ENCODE results near the gene HTRA1. TPM values are rescaled to one million over a fixed set of nuclear protein-coding genes. Genes with fewer than 3 reads are reported as not detected.

Gene HTRA1
- total RNA-seq, 2 experiments from 2014 or later, result not detected

DNA sequence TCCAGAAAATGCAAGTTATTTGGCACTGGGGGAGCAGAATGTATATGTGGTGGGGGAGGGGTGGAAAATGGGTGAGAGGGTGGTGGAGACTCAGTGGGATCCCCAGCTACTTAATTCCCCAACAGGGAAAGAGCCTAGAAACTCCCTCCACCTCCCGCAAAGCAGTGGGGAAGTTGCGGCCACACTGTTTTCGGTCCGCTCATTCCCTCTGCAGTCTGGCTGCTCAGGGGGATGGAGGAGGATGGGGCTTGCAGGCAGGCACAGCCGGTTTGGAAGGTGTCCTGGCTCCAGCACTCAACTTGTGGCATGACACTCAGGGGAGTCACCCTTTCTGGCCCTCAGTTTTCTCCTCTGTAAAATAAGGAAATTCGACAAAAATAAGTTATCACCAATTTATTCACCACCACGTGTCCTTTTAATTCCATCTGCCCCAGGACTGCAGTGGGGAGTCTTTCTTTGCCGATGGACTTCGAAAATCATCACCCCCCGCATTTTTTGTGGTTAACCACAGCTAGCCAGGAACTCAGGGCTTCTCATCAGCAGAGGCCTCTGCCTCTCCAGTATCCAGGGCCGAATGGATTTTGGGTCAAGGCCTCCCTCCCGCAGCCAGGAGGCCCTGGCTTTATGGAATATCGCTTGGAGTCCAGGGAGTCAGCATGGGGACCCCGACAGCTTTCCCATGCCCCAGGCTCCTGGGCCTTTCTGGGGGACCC is 1.6 kb upstream of the HTRA1 start:
- Mint-ChIP-seq H3K4me3 (no peak overlapping the region), H3K27ac (no peak overlapping the region), H3K9me3 (no peaks in the 10 kb centered on the region), H3K4me1 (peaks cover 8% of the 10 kb centered on the region), H3K27me3 (peaks cover 56% of the 10 kb centered on the region), H3K36me3 (ENCODE audit: low read depth) (no peaks in the 10 kb centered on the region)
- CTCF ChIA-PET, result interaction anchor here (0.6 kb wide), 1 partner anchor 119 kb away, joined by 3 read pairs; no protein-coding TSS in a partner anchor
- POLR2A ChIA-PET, result no interaction called here
- no peak for DNase-seq

DNA sequence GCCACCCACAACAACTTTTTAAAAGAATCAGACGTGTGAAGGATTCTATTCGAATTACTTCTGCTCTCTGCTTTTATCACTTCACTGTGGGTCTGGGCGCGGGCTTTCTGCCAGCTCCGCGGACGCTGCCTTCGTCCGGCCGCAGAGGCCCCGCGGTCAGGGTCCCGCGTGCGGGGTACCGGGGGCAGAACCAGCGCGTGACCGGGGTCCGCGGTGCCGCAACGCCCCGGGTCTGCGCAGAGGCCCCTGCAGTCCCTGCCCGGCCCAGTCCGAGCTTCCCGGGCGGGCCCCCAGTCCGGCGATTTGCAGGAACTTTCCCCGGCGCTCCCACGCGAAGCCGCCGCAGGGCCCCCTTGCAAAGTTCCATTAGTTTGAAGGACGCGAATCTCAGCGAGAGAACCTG is 461 bp upstream of the HTRA1 start:
- Mint-ChIP-seq H3K9me3 (no peaks in the 10 kb centered on the region), H3K27me3 (peaks cover 65% of the 10 kb centered on the region)

GRCh38 chr10:122461729-122462532 is 578 bp downstream of the HTRA1 start:
- Mint-ChIP-seq H3K9me3 (no peaks in the 10 kb centered on the region), H3K4me3 (peak overlapping the region; percentile 53), H3K4me1 (peaks cover 8% of the 10 kb centered on the region), H3K27ac (no peak overlapping the region), H3K27me3 (peaks cover 67% of the 10 kb centered on the region), H3K36me3 (ENCODE audit: low read depth) (no peaks in the 10 kb centered on the region)
- no peak for DNase-seq
- ChIA-PET CTCF (no interaction called here), POLR2A (no interaction called here)

More for the DNA sequence above, 461 bp upstream of the HTRA1 start:
- no peak for DNase-seq
- H3K27ac Mint-ChIP-seq, result no peak overlapping the region
- no peaks in the 10 kb centered on the region for H3K36me3 Mint-ChIP-seq (ENCODE audit: low read depth)
- CTCF ChIA-PET, result no interaction called here
- no peak overlapping the region for H3K4me3 Mint-ChIP-seq
- POLR2A ChIA-PET, result no interaction called here
- peaks cover 8% of the 10 kb centered on the region for H3K4me1 Mint-ChIP-seq

DNA sequence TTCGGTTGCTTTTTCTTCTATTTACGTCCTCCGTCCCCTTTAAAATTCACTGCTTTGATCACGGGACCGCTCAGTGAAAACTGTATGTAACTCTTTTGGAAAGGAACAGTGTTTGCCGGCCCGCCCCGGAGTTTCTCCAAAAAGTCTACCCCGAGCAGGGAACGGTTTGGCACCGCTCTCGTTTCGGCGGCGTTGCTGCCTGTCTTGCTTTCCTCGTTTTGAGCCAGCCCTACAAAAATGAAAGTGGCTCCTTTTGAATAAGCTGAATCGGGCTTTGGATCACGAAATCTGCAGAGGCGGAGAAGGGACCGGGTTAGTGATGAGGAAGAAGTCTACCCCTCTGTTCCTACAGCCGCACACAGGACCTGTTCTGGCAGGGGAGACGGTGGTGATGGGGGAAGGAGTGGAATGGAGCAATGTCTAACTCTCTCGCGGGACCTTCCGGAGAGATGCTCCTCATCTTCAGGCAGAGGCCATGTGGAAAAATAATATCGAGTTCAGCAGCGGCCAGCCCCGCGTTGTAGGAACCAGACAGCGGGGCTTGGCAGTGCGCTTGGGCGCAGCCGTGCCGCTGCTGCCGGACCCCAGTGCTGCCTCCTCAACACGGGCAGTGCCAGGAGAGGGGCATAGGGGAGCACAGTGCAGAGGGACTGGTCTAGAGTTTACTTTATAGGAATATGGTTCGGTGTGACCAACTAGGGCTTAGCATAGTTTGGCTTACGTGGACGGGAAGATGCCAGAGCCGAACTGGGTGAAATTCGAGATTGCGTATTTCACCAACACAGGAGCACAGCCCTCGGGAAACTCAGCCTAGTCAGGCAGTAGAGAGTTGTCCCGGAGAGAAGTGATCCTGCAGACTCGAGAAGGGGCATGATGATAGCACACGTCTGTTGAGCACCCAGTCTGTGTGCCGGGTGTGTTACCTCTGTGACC is 1.4 kb downstream of the HTRA1 start:
- Mint-ChIP-seq H3K9me3 (no peaks in the 10 kb centered on the region), H3K27ac (no peak overlapping the region), H3K4me3 (peak overlapping the region; percentile 53), H3K36me3 (ENCODE audit: low read depth) (no peaks in the 10 kb centered on the region), H3K27me3 (peaks cover 73% of the 10 kb centered on the region), H3K4me1 (peaks cover 8% of the 10 kb centered on the region)
- CTCF ChIA-PET, result no interaction called here
- no peak for DNase-seq
- POLR2A ChIA-PET, result no interaction called here

DNA sequence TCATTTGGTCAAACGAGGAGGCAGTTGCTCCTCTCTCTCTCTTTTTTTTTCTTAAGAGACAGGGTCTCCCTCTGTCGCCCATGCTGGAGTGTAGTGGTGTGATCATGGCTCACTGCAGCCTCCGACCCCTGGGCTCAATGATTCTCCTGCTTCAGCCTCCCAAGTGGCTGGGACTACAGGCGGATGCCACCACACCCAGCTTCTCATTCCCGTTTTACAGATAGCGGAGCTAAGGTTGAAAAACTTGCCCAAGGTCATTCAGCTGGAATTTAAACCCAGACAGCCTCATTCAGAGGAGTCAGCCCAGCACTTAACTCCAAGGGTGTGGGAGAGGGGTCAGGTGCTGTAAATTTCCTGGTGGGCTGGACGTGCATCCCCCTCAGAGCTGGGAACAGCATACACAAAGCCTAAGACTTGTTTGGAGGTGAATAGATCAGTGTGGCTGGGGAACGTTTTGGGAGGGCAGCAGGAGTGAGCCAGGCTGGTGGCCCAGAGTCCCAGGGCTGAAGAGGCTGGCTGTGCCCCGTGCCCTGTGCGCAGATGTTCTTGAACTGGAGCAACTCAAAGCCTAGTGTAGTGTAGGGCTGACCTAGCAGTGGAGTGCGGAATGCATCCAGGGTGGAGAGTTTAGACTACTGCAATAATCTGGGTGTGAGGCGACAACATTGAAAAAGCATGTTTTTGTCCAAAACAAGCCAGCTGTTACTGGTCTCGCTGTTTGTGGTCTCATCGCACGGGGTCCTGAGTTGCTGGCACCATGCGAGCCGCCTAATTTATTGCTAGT is 2.3 kb downstream of the HTRA1 start:
- Mint-ChIP-seq H3K4me1 (peaks cover 8% of the 10 kb centered on the region), H3K4me3 (no peak overlapping the region), H3K27ac (no peak overlapping the region), H3K36me3 (ENCODE audit: low read depth) (no peaks in the 10 kb centered on the region), H3K27me3 (peaks cover 68% of the 10 kb centered on the region), H3K9me3 (no peaks in the 10 kb centered on the region)
- ChIA-PET CTCF (interaction anchor here (0.9 kb wide), 1 partner anchor 115 kb away, joined by 3 read pairs; no protein-coding TSS in a partner anchor), POLR2A (no interaction called here)
- no peak for DNase-seq

DNA sequence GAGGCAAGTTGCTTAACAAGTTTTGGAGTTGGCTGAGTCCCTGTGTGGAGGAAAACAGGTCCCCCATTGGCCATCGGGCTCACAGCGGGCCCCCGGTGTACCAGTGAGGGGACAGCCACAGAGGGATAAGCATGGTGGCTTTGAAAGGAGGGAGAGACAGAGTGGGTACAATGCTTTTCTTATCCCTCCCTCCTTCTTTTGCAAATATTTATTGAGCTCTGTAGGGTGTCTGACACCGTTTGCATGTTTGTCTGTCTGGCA is 2.8 kb downstream of the HTRA1 start:
- Mint-ChIP-seq H3K4me3 (no peak overlapping the region), H3K27ac (no peak overlapping the region), H3K4me1 (peaks cover 8% of the 10 kb centered on the region), H3K9me3 (no peaks in the 10 kb centered on the region), H3K27me3 (peaks cover 63% of the 10 kb centered on the region), H3K36me3 (ENCODE audit: low read depth) (no peaks in the 10 kb centered on the region)
- ChIA-PET CTCF (interaction anchor here (0.9 kb wide), 1 partner anchor 116 kb away, joined by 3 read pairs; no protein-coding TSS in a partner anchor), POLR2A (no interaction called here)
- DNase-seq, result no peak

- Mint-ChIP-seq H3K9me3 (no peaks in the 10 kb centered on the region), H3K4me3 (no peak overlapping the region), H3K4me1 (peaks cover 8% of the 10 kb centered on the region), H3K27me3 (peaks cover 59% of the 10 kb centered on the region), H3K27ac (no peak overlapping the region), H3K36me3 (ENCODE audit: low read depth) (no peaks in the 10 kb centered on the region)
- POLR2A ChIA-PET, result no interaction called here
- CTCF ChIA-PET, result no interaction called here
- no peak for DNase-seq
Observed at GRCh38 chr10:122464586-122464985, 3.2 kb downstream of the HTRA1 start.

DNA sequence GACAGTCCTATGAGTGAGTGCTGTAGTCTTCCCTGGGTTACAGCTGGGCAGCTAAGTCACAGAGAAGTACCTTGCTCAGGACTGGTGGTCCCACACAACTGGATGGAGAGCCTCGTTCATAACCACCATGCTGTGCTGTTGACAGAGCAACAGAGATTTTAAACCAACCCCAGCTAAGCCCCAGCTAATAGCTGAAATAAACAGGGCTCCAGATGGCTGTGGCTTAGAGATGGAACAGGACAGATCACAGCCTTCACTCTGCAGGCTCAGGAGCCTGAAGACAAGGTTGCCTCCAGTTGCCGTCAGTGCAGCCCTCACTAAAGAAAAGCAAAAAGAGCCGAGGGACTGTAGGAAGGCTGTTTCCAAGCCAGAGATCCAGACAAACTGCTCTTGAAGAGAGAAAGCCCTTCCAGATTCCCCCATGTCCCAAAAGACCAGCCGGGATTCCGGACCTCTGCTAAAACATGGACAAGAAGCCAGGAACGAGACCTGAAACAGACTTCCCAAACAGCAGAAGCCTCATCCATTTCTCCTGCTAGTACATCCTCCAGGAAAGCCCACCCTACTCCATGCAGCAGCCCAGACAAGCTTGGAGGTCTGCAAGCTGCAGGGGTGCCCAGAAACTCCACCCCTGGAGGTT is 4.2 kb downstream of the HTRA1 start:
- peaks cover 8% of the 10 kb centered on the region for H3K4me1 Mint-ChIP-seq
- H3K36me3 Mint-ChIP-seq (ENCODE audit: low read depth), result no peaks in the 10 kb centered on the region
- CTCF ChIA-PET, result interaction anchor here (0.9 kb wide), 1 partner anchor 24 kb away, joined by 3 read pairs; no protein-coding TSS in a partner anchor
- H3K27me3 Mint-ChIP-seq, result peaks cover 54% of the 10 kb centered on the region
- no peak for DNase-seq
- H3K4me3 Mint-ChIP-seq, result no peak overlapping the region
- H3K27ac Mint-ChIP-seq, result no peak overlapping the region
- no peaks in the 10 kb centered on the region for H3K9me3 Mint-ChIP-seq
- POLR2A ChIA-PET, result no interaction called here

- no peak for DNase-seq
- Mint-ChIP-seq H3K4me3 (no peak overlapping the region), H3K9me3 (no peaks in the 10 kb centered on the region), H3K27ac (no peak overlapping the region), H3K36me3 (ENCODE audit: low read depth) (no peaks in the 10 kb centered on the region), H3K27me3 (peaks cover 52% of the 10 kb centered on the region), H3K4me1 (peaks cover 8% of the 10 kb centered on the region)
- ChIA-PET CTCF (interaction anchor here (0.5 to 1.1 kb wide), 3 partner anchors 20 to 168 kb away, joined by 3 read pairs; no protein-coding TSS in a partner anchor), POLR2A (interaction anchor here (0.7 kb wide), 1 partner anchor 301 kb away, joined by 5 read pairs; no protein-coding TSS in a partner anchor)
Observed at GRCh38 chr10:122466951-122467381, 5.6 kb downstream of the HTRA1 start.

- H3K36me3 Mint-ChIP-seq (ENCODE audit: low read depth), result no peaks in the 10 kb centered on the region
- ChIA-PET CTCF (interaction anchor here (0.8 to 1.1 kb wide), 2 partner anchors 95 to 169 kb away, joined by 3 read pairs; no protein-coding TSS in a partner anchor), POLR2A (no interaction called here)
- H3K4me1 Mint-ChIP-seq, result peaks cover 4% of the 10 kb centered on the region
- H3K27ac Mint-ChIP-seq, result no peak overlapping the region
- no peak for DNase-seq
- no peaks in the 10 kb centered on the region for H3K9me3 Mint-ChIP-seq
- H3K4me3 Mint-ChIP-seq, result no peak overlapping the region
- peaks cover 46% of the 10 kb centered on the region for H3K27me3 Mint-ChIP-seq
Observed at GRCh38 chr10:122467701-122468100, 6.3 kb downstream of the HTRA1 start.

DNA sequence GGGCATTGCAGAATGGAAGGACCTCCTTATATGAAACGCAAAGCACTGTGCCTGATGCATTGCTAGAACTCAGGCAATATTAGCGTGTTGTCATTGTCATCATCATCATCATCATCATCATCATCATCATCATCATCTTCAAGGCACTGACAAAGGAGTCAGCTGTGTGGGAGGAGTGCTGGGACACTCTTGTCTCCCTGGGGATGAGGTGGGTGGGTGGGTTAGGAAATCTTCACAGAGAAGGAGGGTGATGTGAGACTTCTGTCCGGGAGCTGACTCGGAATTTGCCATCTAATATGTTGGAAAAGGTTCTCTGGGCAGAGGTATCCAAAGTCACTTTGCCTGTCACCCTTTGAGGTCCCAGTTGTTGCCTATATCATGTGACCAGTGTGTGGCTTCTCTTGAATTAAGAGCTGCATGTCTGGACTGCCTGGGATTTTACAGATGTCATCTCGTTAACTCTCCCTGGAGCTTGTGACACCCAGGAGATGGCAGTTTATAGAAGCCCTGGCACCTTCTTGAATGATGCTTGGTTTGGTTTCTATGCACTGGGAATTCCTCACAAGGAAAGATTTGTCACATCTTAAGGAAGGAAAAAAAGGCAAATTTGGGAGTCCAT is 7.1 kb downstream of the HTRA1 start:
- H3K4me1 Mint-ChIP-seq, result no peaks in the 10 kb centered on the region
- DNase-seq, result no peak
- no peak overlapping the region for H3K4me3 Mint-ChIP-seq
- ChIA-PET POLR2A (no interaction called here), CTCF (no interaction called here)
- H3K9me3 Mint-ChIP-seq, result no peaks in the 10 kb centered on the region
- no peak overlapping the region for H3K27ac Mint-ChIP-seq
- H3K27me3 Mint-ChIP-seq, result peaks cover 39% of the 10 kb centered on the region
- H3K36me3 Mint-ChIP-seq (ENCODE audit: low read depth), result no peaks in the 10 kb centered on the region

All from activated CD4-positive, alpha-beta T cell treated with anti-CD3 and anti-CD28 coated beads, Interleukin-2, amount 10 ng/mL, durations not matched to agents 7 days and 5 days (primary cell).